Gastrocnemius medialis (tissue), 4 donors: Measurements from ENCODE around the gene PPFIA1.

Experiments
- CTCF ChIP-seq, 5 experiments: fragments of 450-650 bp in 3 of 5; fragments of 200-600 bp in 2 of 5; sonication (generic) in 2 of 5; IDR thresholded peaks in 4 of 5; conservative IDR thresholded peaks in 1 of 5; 1 replicate in 4 of 5; 2 replicates in 1 of 5; pipeline ENCODE4 v1.5.1; 2016 to 2019; ENCODE audit warnings: antibody characterized with exemption in 5 of 5, mild to moderate bottlenecking in 3 of 5, moderate library complexity in 3 of 5
- POLR2A ChIP-seq, 2 donors: fragments of 450-650 bp; IDR thresholded peaks; one replicate each; pipeline ENCODE4 v1.6.1; 2017; ENCODE audit warnings: antibody characterized with exemption in 2 of 2, mild to moderate bottlenecking in 2 of 2, moderate library complexity in 2 of 2

DNA sequence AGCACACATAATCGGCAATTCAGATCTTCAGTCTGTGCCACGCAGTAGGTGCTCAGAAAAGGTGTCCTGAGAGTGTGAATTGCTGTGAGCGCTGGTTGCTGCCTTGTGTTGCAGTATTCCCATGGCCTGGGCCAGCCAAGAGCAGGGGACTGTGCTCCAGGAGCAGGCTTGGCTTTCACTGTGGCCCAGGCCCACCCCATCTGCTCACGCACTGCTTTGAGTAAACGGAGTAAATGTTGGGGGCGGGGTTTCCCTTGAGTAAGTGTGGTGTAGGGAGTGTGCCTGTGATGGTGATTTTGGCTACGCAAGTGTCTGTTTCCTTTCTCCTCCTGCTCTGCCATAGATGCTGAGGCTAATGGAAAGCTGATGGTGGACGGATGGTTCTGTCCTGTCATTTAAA, 130.2 kb downstream of the PPFIA1 start:
- TF ChIP-seq CTCF (IDR thresholded peaks at IDR 0.05 in 4 of 5, conservative IDR thresholded peaks at IDR 0.05 in 1 of 5), result no peak
- no peak for TF ChIP-seq POLR2A (IDR thresholded peaks at IDR 0.05)
